ENCODE measurements around the gene OGFOD2.

GRCh38 chr12:122951979-122952892 lies 22.8 kb upstream of the OGFOD2 start:
- TF ChIP-seq POLR2A (IDR thresholded peaks at IDR 0.05; ENCODE audit: low read length) (no peak), GATA1 (IDR thresholded peaks at IDR 0.05; ENCODE audit: low read depth, low read length) (no peak)

All from erythroblast (primary cell).